IPS DF 6.9 (cell line): Measurements from ENCODE around the gene CACYBP.

Experiments
- DNase-seq: peaks from one replicate; pipeline ENCODE4 v3.0.0-alpha.2; 2013; ENCODE audit warnings: low read depth, low spot score
- H3K27ac ChIP-seq: one replicate; pipeline ENCODE4 v1.5.1; 2013; ENCODE audit warnings: low read length, control low read depth
- H3K27me3 ChIP-seq: 2 replicates; pipeline ENCODE4 v1.6.1; 2013; ENCODE audit warnings: mild to moderate bottlenecking, low read length; ENCODE audit not compliant: control insufficient read depth, insufficient read depth
- H3K36me3 ChIP-seq: 2 replicates; pipeline ENCODE4 v1.6.1; 2013; ENCODE audit warnings: low read length; ENCODE audit not compliant: control insufficient read depth, insufficient read depth
- H3K4me1 ChIP-seq: 2 replicates; pipeline ENCODE4 v1.6.1; 2013; ENCODE audit warnings: low read length; ENCODE audit not compliant: control insufficient read depth, insufficient read depth
- H3K4me3 ChIP-seq: 2 replicates; pipeline ENCODE4 v1.5.1; 2013; ENCODE audit warnings: mild to moderate bottlenecking, low read length
- H3K9me3 ChIP-seq: 2 replicates; pipeline ENCODE4 v1.6.1; 2013; ENCODE audit warnings: low read length, inconsistent platforms; ENCODE audit not compliant: control insufficient read depth, insufficient read depth
- WGBS: extraction: QIAGEN DNeasy Blood & Tissue Kit; methylation state at CpG from one replicate; pipeline ENCODE4 v1.1.7; 2013; ENCODE audit warnings: mixed read lengths, missing lambda C conversion rate; ENCODE audit not compliant: insufficient read length, insufficient coverage; 5-methylcytosine and 5-hydroxymethylcytosine counted together

The CACYBP gene

DNA sequence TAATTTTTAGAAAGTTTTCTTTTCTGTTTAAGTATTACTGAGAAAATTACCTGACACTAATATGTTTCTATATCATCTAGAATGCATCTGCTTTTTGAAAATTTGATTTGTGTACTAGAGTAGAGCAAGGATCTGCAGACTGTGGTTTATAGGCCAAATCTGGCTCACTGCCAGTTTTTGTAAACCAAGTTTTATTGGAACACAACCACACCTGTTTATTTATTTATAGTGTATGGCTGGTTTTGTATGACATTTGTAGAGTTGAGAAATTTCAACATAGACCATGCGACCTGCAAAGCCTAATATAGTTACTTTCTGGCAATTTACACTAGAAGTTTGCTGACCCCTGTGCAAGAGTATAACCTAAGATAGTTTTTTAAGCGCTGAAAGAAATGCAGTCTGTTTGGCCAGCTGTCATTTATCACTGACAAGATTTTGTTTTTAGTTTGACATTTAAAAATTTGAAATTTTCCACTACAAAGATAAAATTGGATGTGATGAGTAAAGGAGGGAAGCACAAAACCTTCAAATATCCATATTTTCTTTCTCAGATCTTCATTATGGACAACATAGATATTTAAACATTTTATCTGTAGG, 36.1 kb upstream of the CACYBP start:
- H3K36me3 ChIP-seq: peaks cover 1% of the 10 kb centered on the region; the same call in 1 of the 2 replicates
- DNase-seq: no peak
- no peaks in the 10 kb centered on the region for H3K27me3 ChIP-seq
- H3K9me3 ChIP-seq: no peaks in the 10 kb centered on the region
- H3K27ac ChIP-seq: no peak overlapping the region
- no CpG with 5 or more reads among the region's 2 CpGs for WGBS
- no peak overlapping the region for H3K4me3 ChIP-seq
- H3K4me1 ChIP-seq: no peaks in the 10 kb centered on the region

DNA sequence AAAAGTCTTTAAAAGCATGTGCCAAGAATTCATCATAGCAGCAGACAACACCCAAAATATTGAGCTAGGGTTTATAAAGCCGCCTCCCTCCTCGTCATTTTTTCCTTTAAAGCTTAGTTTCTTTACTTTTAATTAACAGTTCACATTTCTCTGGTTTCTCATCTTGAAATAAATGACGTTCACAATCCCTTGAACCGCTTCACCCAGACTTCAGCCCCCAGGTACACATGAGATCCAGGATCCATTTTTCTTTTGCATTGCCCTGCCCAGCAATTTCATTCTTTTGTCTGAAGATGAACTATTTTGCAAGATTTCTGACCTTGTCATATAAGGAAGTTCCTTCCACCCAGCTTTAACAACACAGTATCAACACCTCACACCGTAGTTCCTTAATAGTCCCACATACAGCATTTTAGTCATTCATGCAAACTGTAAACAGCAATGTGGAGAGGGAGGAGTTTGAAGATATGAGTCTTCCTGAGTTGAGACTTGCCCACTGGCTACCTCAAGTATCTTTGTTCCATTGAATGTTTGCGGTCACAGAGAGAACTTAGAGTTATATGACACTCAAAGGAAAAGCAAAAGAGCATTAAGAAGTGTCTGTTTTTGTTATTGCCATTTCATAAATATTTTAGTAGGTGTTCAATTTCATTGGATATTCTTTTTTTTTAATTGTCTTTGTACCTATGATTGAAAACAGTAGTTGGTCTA, 35.3 kb upstream of the CACYBP start:
- no CpG with 5 or more reads among the region's 6 CpGs for WGBS
- Histone ChIP-seq H3K9me3 (no peaks in the 10 kb centered on the region), H3K4me1 (no peaks in the 10 kb centered on the region), H3K4me3 (no peak overlapping the region), H3K27me3 (no peaks in the 10 kb centered on the region), H3K27ac (no peak overlapping the region), H3K36me3 (peaks cover 4% of the 10 kb centered on the region; the same call in 1 of the 2 replicates)
- DNase-seq: no peak

DNA sequence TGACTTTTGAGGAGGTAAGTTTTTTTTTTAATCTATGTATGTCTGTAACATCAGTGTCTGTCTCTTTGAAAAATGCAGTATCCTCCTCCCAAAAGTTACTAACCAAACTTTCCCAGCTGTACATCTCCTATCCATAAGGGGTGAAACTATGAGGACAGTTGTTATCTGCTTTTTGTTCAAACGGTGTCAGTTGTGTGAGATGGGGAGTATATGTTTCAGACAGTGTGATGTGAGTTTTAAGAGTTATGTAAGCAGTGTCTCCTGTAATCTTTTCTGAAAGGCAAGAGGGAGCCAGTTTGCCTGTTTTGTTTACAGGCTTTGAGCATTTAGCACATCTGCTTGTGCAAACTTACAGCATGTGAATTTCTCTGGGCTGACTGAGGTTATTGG, 34.8 kb upstream of the CACYBP start:
- Histone ChIP-seq H3K36me3 (peaks cover 4% of the 10 kb centered on the region; the same call in 1 of the 2 replicates), H3K27me3 (no peaks in the 10 kb centered on the region), H3K4me1 (no peaks in the 10 kb centered on the region), H3K27ac (no peak overlapping the region), H3K9me3 (no peaks in the 10 kb centered on the region), H3K4me3 (no peak overlapping the region)
- 100% methylated on average over 1 of the region's 1 CpG for WGBS
- DNase-seq: no peak

DNA sequence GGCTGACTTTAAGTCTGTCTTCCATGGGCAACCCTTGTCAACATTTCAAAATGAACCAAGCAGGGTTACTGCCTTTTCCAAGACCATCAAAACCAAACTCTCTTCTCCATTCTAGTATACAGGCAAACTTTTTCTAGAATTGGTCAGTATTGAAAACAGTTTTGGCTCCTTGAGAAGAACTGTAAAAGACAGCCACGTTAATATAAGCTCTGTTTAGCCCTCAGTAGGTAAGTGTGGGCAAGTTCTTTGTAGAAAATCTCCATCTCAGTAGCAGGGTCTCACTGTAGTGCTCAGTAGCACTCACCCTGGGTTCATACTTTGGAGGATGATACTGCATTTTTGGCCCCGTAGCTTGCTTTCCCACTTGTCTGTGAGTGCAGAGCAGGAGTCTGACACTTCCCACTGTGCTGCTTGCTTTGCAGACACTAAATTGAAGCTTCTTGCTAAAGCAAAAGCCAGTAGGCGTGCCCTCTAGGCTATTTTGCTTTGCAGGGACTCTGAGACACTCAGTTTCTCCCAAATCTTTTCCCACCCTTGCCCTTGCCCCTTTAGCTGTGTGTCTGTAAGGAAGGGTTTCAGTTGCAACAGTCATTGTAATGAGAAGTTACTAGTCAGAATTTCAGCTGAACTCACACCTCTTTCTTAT, 34.3 kb upstream of the CACYBP start:
- no peak overlapping the region for H3K4me3 ChIP-seq
- peaks cover 4% of the 10 kb centered on the region; the same call in 1 of the 2 replicates for H3K36me3 ChIP-seq
- no peak for DNase-seq
- WGBS: no CpG with 5 or more reads among the region's 3 CpGs
- no peaks in the 10 kb centered on the region for H3K4me1 ChIP-seq
- no peak overlapping the region for H3K27ac ChIP-seq
- no peaks in the 10 kb centered on the region for H3K9me3 ChIP-seq
- no peaks in the 10 kb centered on the region for H3K27me3 ChIP-seq

DNA sequence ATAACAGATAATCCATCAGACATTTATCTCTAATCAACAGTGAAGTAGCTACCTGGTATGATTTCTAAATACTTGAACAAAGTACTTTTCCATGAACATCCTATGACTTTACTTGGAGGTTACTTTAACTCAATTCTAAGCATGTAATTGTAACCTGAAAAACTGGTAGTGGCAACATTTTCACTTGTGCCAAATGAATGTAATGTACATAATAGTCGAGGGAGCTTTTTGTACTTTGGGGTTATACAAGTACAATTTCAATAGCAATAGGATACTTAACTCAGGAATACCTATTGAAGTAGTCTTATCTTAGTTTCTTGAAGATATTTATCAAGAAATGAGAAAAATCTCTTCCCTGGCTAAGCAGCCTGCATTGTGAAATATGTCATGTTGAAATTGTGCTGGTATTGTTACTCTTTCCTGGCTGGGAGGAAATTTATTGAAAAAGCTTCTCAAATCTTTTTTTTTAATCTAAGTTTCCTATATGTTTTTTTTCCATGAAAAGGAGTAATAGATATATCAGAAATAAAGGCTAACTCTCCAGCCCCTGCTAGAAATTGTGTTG, 33.7 kb upstream of the CACYBP start:
- Histone ChIP-seq H3K27ac (no peak overlapping the region), H3K9me3 (no peaks in the 10 kb centered on the region), H3K4me1 (no peaks in the 10 kb centered on the region), H3K36me3 (peaks cover 4% of the 10 kb centered on the region; the same call in 1 of the 2 replicates), H3K4me3 (no peak overlapping the region), H3K27me3 (no peaks in the 10 kb centered on the region)
- DNase-seq: no peak
- no CpG with 5 or more reads among the region's 1 CpG for WGBS

DNA sequence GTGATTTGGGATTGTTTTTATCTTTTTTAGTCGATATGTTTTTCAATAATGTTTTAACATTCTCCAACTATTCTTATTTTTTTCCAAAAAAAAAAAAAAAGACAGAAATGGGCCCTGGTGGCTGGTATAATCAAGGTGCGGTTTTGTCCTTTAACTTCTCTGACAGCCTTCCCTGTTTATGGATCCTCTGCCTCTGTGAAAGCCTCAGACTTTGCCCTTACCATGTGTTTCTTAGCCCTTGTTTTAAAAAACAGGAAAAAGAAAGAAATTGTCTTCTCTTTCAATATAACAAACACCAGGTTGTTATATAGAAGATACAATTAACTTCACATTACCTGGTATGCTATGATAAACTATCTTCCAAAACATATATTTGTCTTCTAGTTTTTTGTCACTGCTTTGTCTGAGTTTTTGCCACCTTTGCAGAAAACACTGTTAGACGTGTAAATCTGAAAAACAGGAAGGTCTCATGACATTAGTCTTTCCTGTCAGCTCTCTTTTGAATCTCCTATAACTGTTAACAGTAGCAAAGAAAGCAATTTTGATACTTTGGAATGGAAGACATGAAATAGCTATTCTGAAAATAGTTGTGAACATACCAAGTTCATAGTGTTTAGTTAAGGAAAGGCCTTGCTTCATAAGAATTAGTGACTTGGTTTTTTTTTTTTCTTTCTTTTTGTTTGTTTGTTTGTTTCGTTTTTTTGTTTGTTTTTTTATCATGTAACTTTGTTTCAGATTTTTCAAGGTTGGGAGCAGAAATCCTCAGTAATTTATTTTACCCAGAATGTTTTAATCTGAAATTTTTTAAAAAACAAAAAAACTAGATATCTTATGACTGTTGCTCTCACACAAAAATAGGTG, 31.7 kb upstream of the CACYBP start:
- Histone ChIP-seq H3K27me3 (no peaks in the 10 kb centered on the region), H3K27ac (no peak overlapping the region), H3K36me3 (peaks cover 6% of the 10 kb centered on the region; the same call in 1 of the 2 replicates), H3K4me1 (no peaks in the 10 kb centered on the region), H3K4me3 (no peak overlapping the region), H3K9me3 (no peaks in the 10 kb centered on the region)
- WGBS: 100% methylated on average over 1 of the region's 4 CpGs
- no peak for DNase-seq

DNA sequence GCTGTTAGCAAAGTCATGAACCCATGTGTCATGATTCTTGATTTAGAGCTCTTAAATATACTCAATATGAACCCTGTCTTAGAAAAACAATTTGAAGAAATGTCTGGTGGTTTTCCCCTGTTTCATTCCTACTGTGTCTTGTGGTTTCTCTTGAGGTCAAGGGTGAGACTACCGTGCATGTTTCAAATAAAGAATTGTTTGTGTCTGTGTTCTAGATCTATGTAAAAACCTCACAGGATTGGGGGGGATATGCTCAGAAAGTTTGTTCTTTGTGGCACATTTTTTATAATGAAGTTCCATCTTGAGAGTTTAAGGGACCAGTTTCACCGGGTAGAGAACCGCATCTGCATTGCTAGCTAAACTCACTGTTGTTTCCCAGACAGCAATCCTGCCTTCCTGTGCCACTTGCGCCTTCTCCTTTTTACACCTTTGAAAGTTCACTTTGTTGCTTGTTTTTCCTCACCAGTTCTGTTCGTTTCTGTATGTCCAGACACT, 30.9 kb upstream of the CACYBP start:
- Histone ChIP-seq H3K36me3 (peaks cover 6% of the 10 kb centered on the region; the same call in 1 of the 2 replicates), H3K4me3 (no peak overlapping the region), H3K27me3 (no peaks in the 10 kb centered on the region), H3K4me1 (no peaks in the 10 kb centered on the region), H3K27ac (no peak overlapping the region), H3K9me3 (no peaks in the 10 kb centered on the region)
- no peak for DNase-seq
- no CpG with 5 or more reads among the region's 5 CpGs for WGBS

DNA sequence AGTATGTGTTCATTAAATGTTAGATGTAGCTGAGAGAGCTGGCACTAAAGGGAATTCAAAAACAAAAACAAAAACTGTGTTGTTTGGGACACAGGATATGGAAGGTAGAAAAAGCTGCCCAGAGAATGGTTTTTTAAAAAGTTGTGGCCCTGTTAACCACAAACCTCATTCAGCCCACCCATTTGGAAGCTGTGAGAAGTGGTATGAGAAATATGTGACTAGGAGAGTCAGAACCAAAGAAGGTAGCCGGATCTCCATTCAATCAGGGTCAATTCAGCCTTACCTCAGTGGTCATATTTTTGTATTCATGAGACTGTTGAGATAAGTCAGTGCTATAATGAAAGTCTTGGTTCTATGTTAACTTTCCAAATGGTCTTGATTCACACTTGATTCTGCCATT, 29.8 kb upstream of the CACYBP start:
- H3K36me3 ChIP-seq: peaks cover 11% of the 10 kb centered on the region
- WGBS: no CpG with 5 or more reads among the region's 1 CpG
- no peak overlapping the region for H3K4me3 ChIP-seq
- H3K27ac ChIP-seq: no peak overlapping the region
- no peaks in the 10 kb centered on the region for H3K9me3 ChIP-seq
- DNase-seq: no peak
- H3K27me3 ChIP-seq: no peaks in the 10 kb centered on the region
- no peaks in the 10 kb centered on the region; the same call in 1 of the 2 replicates for H3K4me1 ChIP-seq

DNA sequence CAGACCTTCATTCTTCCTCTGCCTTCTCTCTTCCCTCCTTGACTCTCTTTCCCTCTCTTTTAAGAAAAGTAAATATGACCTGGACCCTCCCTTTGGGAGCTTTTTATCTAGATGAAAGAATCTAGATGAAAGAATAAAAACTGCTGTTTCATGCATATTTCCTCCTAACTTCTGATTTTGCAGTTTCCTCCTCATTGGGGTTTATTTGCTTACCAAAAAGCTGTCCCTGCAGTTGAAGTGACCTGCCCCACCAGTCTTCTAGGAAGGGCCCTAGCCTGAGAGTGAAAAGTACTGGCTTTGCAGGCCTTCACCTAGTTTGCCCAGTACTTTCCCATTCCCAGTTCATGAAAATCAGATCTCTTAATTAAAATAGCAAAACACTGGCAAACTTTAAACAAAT, 28.3 kb upstream of the CACYBP start:
- DNase-seq: no peak
- Histone ChIP-seq H3K4me3 (no peak overlapping the region), H3K4me1 (no peaks in the 10 kb centered on the region; the same call in 1 of the 2 replicates), H3K36me3 (peaks cover 18% of the 10 kb centered on the region), H3K27ac (no peak overlapping the region), H3K27me3 (no peaks in the 10 kb centered on the region), H3K9me3 (no peaks in the 10 kb centered on the region)

DNA sequence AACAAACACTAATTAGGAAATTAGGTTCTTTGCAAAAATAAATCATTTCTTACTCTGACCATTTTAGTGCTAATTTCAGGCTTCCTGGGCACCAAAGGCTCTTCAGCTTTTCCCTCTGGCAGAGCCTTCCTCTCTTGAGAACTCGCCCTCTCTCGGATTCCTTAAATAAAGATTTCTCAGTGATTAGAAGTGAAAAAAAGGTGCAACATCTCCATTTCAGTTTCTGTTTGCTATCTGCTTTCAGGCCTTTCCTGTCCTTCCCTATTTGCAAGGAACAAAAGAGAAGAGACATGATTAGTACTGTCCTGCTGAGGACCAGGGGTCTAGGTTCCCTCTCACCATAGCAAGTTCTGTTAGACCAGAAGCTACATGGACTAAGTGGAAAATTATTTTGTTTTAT, 27.8 kb upstream of the CACYBP start:
- Histone ChIP-seq H3K4me3 (no peak overlapping the region), H3K4me1 (no peaks in the 10 kb centered on the region; the same call in 1 of the 2 replicates), H3K27ac (no peak overlapping the region), H3K36me3 (peaks cover 18% of the 10 kb centered on the region), H3K9me3 (no peaks in the 10 kb centered on the region), H3K27me3 (no peaks in the 10 kb centered on the region)
- no peak for DNase-seq
- WGBS: no CpG with 5 or more reads among the region's 2 CpGs
